ENCODE measurements around the gene BORCS5.

BORCS5 gene

DNA sequence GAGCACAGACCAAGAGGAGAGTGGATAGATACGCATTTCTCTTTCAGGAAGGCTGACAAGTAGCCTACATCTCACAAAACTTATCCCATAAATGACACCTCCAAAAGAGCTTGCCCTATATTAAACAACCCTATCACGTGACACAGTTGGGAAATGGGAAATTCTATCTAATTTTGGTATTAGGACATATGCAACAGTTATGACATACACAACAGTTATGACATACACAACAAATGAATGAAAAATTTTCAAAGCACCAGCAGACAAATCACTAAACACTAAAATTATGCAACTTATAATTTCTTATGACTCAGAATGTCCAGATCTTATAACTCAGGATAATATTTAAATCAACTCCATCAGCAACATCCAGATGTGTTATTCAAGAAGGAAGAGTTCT, 151.7 kb downstream of the BORCS5 start:
- H3K36me3 ChIP-seq (ENCODE audit: control insufficient read depth in 1 of 2, insufficient read depth in 2 of 2, low read length in 2 of 2): no peaks in the 10 kb centered on the region
- H3K4me3 ChIP-seq (ENCODE audit: low read depth in 1 of 2, low read length in 2 of 2): no peak overlapping the region
- H3K9me3 ChIP-seq (ENCODE audit: control insufficient read depth in 1 of 2, low read length in 2 of 2): no peaks in the 10 kb centered on the region
- peaks cover 15 to 30% of the 10 kb centered on the region in 2 donors for H3K4me1 ChIP-seq (ENCODE audit: control insufficient read depth in 1 of 2, insufficient read depth in 2 of 2, low read length in 2 of 2)
- no peaks in the 10 kb centered on the region for H3K27me3 ChIP-seq (ENCODE audit: low read depth, low read length)
- H3K27ac ChIP-seq (ENCODE audit: low read length): no peak overlapping the region

DNA sequence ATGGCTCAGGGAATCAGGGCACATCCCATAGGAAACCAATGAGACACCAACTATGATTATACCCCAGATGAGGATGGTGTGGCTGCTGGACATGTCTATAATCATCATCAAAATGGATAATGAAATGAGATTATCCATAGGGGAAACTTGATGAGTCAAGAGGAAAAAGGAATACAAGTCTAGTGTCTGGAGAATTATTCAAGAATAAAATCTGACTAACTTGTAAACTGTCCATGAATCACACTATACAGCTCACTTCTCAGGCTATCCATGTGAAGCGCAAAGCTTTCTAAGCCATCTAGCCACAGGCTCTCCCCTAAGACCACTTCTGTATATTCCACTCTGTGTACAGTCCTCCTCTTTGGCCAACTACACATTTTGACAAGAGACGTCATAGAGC, 153.3 kb downstream of the BORCS5 start:
- Histone ChIP-seq H3K9me3 (ENCODE audit: control insufficient read depth in 1 of 2, low read length in 2 of 2) (no peaks in the 10 kb centered on the region), H3K36me3 (ENCODE audit: control insufficient read depth in 1 of 2, insufficient read depth in 2 of 2, low read length in 2 of 2) (no peaks in the 10 kb centered on the region), H3K27ac (ENCODE audit: low read length) (no peak overlapping the region), H3K4me3 (ENCODE audit: low read depth in 1 of 2, low read length in 2 of 2) (no peak overlapping the region), H3K4me1 (ENCODE audit: control insufficient read depth in 1 of 2, insufficient read depth in 2 of 2, low read length in 2 of 2) (peaks cover 14 to 30% of the 10 kb centered on the region in 2 donors), H3K27me3 (ENCODE audit: low read depth, low read length) (no peaks in the 10 kb centered on the region)

DNA sequence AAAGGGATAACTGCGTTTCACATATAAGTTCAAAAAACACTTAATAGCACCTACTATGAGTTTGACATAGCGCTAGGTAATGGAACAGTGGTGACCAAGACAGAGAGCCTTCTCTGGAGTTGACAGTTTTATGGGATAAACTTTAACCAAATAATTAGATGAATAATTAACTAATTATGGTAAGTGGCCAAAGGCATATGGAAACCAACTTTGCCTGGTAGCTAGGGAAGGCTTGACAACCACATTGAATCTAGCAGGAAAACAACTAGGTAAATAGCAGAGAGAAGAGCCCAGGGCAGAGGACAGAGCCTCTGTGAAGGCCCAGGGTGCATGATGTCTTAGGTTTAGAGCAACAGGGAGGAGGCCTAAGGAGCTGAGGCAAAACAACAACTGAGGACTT, 153.7 kb downstream of the BORCS5 start:
- no peak overlapping the region for H3K27ac ChIP-seq (ENCODE audit: low read length)

DNA sequence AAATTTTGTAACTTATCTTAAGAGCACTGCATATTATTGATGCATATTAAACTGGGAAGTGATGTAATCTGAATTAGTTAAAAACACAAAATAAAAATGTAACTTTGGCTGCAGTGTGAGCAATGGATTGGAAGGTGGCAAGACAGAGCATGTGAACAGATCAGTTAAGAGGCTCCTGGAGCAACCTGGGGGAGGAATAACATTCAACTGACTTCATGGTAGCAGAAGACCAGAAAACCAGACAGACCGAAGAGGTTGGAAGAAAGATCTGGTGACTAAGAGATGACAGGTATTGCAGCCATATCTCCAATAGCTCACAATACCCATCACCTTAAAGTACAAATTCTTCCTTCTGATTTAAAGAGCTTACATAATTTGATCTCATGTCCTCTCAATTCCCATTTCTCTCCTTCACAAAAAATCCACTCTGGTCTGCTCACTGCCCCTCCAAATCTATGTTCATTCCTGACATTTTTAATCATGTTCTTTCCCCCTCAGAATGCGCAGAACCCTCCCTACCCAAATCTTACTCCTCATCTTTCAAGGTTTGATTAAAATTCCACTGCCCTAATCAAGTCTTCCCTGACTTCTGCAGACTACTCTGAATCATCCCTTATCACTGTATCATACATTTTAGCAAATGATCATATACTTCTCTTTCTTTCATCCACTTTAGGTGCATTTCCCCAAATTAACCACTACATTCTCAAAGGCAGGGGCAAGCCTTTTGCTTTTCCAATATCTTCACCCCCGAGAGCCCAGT, 154.3 kb downstream of the BORCS5 start:
- Histone ChIP-seq H3K4me3 (ENCODE audit: low read depth in 1 of 2, low read length in 2 of 2) (no peak overlapping the region), H3K27ac (ENCODE audit: low read length) (no peak overlapping the region), H3K27me3 (ENCODE audit: low read depth, low read length) (no peaks in the 10 kb centered on the region), H3K9me3 (ENCODE audit: control insufficient read depth in 1 of 2, low read length in 2 of 2) (no peaks in the 10 kb centered on the region), H3K4me1 (ENCODE audit: control insufficient read depth in 1 of 2, insufficient read depth in 2 of 2, low read length in 2 of 2) (peaks cover 6 to 26% of the 10 kb centered on the region in 2 donors), H3K36me3 (ENCODE audit: control insufficient read depth in 1 of 2, insufficient read depth in 2 of 2, low read length in 2 of 2) (no peaks in the 10 kb centered on the region)

More for the DNA sequence above, 153.7 kb downstream of the BORCS5 start:
- H3K9me3 ChIP-seq (ENCODE audit: control insufficient read depth in 1 of 2, low read length in 2 of 2): no peaks in the 10 kb centered on the region
- H3K4me3 ChIP-seq (ENCODE audit: low read depth in 1 of 2, low read length in 2 of 2): no peak overlapping the region
- H3K27me3 ChIP-seq (ENCODE audit: low read depth, low read length): no peaks in the 10 kb centered on the region
- H3K36me3 ChIP-seq (ENCODE audit: control insufficient read depth in 1 of 2, insufficient read depth in 2 of 2, low read length in 2 of 2): no peaks in the 10 kb centered on the region
- H3K4me1 ChIP-seq (ENCODE audit: control insufficient read depth in 1 of 2, insufficient read depth in 2 of 2, low read length in 2 of 2): peaks cover 10 to 30% of the 10 kb centered on the region in 2 donors

DNA sequence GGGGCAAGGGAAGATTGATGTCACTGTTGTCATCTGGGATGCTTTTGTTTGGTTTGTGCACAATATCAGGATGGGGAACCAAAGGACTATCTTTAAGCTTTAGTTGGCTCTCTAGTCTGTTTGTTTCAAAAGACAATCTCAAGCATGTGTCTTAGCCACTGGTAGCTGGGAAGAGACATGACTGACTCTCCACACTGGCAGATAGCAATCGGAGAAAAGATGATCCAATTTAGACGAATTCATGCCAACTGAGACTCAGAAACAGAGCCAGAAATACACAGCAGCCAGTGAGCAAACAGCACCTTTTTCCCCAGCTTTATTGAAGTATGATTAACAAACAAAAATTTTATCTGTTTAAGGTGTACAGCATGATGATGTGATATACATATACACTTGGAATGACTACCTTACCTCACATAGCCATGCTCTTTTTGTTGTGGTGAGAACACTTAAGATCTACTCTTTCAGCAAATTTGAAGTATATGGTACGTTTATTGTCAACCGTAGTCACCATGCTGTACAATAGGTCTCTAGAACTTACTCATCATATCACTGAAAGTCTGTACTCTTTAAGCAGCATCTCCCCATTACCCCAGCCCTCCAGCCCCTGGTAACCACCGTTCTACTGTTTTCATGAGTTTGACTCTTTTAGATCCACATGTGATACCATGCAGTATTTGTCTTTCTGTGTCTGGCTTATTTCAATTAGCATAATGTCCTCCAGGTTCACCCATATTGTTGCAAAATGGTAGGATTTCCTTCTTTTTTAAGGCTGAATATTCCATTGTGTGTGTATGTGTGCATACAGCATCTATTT, 155.2 kb downstream of the BORCS5 start:
- H3K27ac ChIP-seq (ENCODE audit: low read length): no peak overlapping the region
- no peak overlapping the region for H3K4me3 ChIP-seq (ENCODE audit: low read depth in 1 of 2, low read length in 2 of 2)
- no peaks in the 10 kb centered on the region for H3K27me3 ChIP-seq (ENCODE audit: low read depth, low read length)
- no peaks in the 10 kb centered on the region for H3K9me3 ChIP-seq (ENCODE audit: control insufficient read depth in 1 of 2, low read length in 2 of 2)
- peaks cover 0 to 17% of the 10 kb centered on the region in 2 donors for H3K4me1 ChIP-seq (ENCODE audit: control insufficient read depth in 1 of 2, insufficient read depth in 2 of 2, low read length in 2 of 2)
- peaks cover 0 to 4% of the 10 kb centered on the region in 2 donors for H3K36me3 ChIP-seq (ENCODE audit: control insufficient read depth in 1 of 2, insufficient read depth in 2 of 2, low read length in 2 of 2)

DNA sequence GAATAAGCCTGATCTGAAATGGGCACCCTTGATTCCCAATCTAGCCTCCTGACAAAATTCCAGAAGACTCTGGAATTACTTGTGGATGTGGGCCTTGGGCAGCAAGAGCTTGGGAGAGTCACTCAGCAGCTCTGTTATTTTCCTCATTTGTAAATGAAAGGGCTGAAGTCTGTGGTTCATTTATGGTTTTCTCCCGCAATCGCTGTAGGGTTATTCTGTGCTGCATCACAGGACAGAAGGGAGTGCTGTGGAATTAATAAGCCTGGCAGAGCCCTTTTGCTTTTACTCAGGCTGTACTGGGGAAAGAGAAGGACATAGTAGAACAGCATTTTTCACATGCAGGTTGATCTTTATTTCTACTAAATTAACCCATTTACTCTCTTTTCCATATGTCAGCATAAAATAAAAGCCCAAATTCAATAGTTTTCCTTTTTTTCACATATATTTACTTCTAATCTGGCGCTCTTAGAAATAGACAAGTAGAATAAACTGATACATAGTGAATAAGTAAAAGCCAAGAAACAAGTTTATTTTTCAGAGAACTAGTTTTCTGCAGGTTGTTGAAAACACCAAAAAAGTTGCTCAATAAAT, 156.6 kb downstream of the BORCS5 start:
- Histone ChIP-seq H3K4me3 (ENCODE audit: low read depth in 1 of 2, low read length in 2 of 2) (no peak overlapping the region), H3K27ac (ENCODE audit: low read length) (peak overlapping the region; percentile 5), H3K4me1 (ENCODE audit: control insufficient read depth in 1 of 2, insufficient read depth in 2 of 2, low read length in 2 of 2) (peaks cover 0 to 11% of the 10 kb centered on the region in 2 donors), H3K36me3 (ENCODE audit: control insufficient read depth in 1 of 2, insufficient read depth in 2 of 2, low read length in 2 of 2) (peaks cover 9 to 10% of the 10 kb centered on the region in 2 donors), H3K9me3 (ENCODE audit: control insufficient read depth in 1 of 2, low read length in 2 of 2) (no peaks in the 10 kb centered on the region), H3K27me3 (ENCODE audit: low read depth, low read length) (no peaks in the 10 kb centered on the region)

DNA sequence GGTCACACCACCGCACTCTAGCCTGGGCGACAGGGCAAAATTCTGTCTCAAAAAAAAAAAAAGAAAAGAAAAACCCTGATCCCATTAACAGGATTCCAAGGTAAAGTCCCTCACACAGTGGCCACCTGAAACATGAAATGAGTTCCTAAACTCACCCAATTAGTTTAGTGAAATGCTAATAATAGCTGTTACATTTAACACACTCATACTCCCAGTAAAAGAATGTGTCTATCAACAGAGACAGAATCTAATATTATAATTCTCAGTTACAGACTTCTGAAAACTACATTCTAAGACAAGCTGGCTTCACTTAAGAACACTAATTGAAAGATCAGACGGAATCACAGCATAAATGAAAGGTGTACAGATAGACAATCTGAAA, 161.6 kb downstream of the BORCS5 start:
- Histone ChIP-seq H3K9me3 (ENCODE audit: control insufficient read depth in 1 of 2, low read length in 2 of 2) (no peaks in the 10 kb centered on the region), H3K4me3 (ENCODE audit: low read depth in 1 of 2, low read length in 2 of 2) (no peak overlapping the region), H3K4me1 (ENCODE audit: control insufficient read depth in 1 of 2, insufficient read depth in 2 of 2, low read length in 2 of 2) (peaks cover 0 to 10% of the 10 kb centered on the region in 2 donors), H3K36me3 (ENCODE audit: control insufficient read depth in 1 of 2, insufficient read depth in 2 of 2, low read length in 2 of 2) (peaks cover 9 to 10% of the 10 kb centered on the region in 2 donors), H3K27ac (ENCODE audit: low read length) (peak overlapping the region; percentile 19), H3K27me3 (ENCODE audit: low read depth, low read length) (no peaks in the 10 kb centered on the region)

DNA sequence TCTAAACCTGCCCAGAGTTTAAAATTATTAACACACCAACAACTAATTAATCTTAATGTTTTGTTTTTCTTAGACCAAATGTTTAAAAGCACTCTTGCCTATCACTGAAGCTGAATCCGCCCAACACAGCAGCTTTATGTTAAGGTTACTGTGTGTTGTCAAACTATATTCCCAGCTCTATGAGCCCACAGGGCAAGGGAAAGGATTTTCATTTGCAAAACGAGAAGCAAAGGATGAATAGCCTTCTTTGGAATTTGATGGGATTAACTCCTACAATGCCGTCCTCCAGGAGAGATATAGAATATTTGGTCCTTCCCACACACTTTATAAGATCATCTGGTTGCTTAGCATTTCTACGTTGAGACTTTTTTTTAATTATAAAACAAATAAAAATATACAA, 162.0 kb downstream of the BORCS5 start:
- no peaks in the 10 kb centered on the region for H3K9me3 ChIP-seq (ENCODE audit: control insufficient read depth in 1 of 2, low read length in 2 of 2)
- peaks cover 0 to 10% of the 10 kb centered on the region in 2 donors for H3K4me1 ChIP-seq (ENCODE audit: control insufficient read depth in 1 of 2, insufficient read depth in 2 of 2, low read length in 2 of 2)
- H3K27ac ChIP-seq (ENCODE audit: low read length): peak overlapping the region; percentile 19
- H3K27me3 ChIP-seq (ENCODE audit: low read depth, low read length): no peaks in the 10 kb centered on the region
- no peak overlapping the region for H3K4me3 ChIP-seq (ENCODE audit: low read depth in 1 of 2, low read length in 2 of 2)
- H3K36me3 ChIP-seq (ENCODE audit: control insufficient read depth in 1 of 2, insufficient read depth in 2 of 2, low read length in 2 of 2): peaks cover 9 to 10% of the 10 kb centered on the region in 2 donors

Data from muscle layer of duodenum (tissue), 2 donors.